Measurements from ENCODE around the gene HHIPL2. TPM values are rescaled to one million over a fixed set of nuclear protein-coding genes. Genes with fewer than 3 reads are reported as not detected.

The HHIPL2 gene
- under 1 TPM; 0.47 to 0.60 TPM for total RNA-seq
- not detected for polyA plus RNA-seq
- total RNA-seq: 0 to 1.7 (median 0.79) reads per million in 6 experiments

DNA sequence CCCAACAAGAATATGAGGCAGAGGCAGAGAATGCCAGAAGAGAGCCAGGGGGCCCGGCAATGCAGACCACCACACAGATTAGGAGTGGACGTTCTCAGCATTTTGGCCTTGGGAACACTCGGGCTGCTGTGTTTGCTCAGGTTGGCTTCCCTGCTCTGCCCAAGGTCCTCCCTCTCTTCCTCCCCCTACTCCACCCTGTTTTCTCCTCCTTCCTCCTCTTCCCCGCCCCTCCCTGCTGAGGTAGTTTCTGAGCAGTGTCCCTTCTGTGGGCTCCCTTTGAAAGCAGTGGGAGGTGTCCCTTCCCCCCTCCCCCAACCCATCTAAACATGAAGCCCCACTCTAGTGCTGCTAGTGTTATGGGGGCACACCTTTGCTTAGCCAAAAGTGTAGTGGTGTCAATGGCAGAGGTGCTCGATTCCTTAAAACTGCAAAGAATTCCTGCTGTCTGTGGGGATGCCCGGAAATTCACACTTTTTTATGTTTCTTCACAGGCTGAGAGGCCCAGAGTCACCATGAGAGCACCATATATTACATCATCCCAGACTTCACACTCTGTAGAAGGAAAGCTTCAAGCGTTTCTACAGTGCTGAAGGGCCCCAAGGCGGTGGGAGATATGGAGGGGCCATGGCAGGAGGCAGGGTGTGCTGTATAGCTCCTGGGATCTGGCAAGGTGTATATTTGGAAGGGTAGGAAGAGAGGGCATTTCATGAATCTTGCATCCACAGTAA lies at the start of gene HHIPL2:
HHIPL2 (minus strand) TSS at position 161 of the 728 bp plus-strand sequence; CDS start at position 101, 60 bp downstream.
- no peaks in the 10 kb centered on the region for H3K9me3 Mint-ChIP-seq
- no peak for DNase-seq
- no peak within 1 kb of the TSS for H3K4me3 Mint-ChIP-seq
- H3K27me3 Mint-ChIP-seq: peaks cover 4 to 29% (median 18%) of the 10 kb centered on the region in 5 donors
- no peaks in the 10 kb centered on the region for H3K36me3 Mint-ChIP-seq
- no peak for ATAC-seq
- POLR2A ChIA-PET: no interaction called here
- H3K27ac Mint-ChIP-seq: no peak within 1 kb of the TSS
- no peaks in the 10 kb centered on the region for H3K4me1 Mint-ChIP-seq

DNA sequence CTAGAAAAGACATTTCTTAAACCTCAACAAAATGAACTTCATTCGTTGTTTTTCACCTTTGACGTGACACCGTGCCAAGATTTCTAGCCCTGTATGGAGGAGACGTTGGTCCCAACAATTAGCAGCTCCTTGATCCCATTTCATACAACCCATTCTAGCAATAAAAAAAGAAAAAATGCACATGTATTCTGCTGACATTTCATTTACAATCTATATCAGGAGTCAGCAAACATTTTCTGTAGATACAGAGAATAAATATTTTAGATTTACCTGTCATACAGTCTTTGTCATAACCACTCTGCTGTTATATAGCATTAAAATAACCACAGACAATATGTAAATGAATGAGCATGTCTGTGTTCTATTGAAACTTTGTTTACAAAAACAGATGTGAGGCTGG lies 48.8 kb upstream of the HHIPL2 start:
- no peaks in the 10 kb centered on the region for H3K27me3 Mint-ChIP-seq
- H3K36me3 Mint-ChIP-seq: peaks cover 0 to 10% (median 4%) of the 10 kb centered on the region in 3 donors
- peaks cover 0 to 5% (median 2%) of the 10 kb centered on the region in 4 donors for H3K4me1 Mint-ChIP-seq
- ATAC-seq (no peak), DNase-seq (no peak)
- H3K27ac Mint-ChIP-seq: no peak overlapping the region
- POLR2A ChIA-PET: no interaction called here
- H3K4me3 Mint-ChIP-seq: no peak overlapping the region
- no peaks in the 10 kb centered on the region for H3K9me3 Mint-ChIP-seq

GRCh38 chr1:222594789-222595188 lies 46.9 kb upstream of the HHIPL2 start:
- POLR2A ChIA-PET: no interaction called here
- H3K9me3 Mint-ChIP-seq: no peaks in the 10 kb centered on the region
- H3K27me3 Mint-ChIP-seq: no peaks in the 10 kb centered on the region

DNA sequence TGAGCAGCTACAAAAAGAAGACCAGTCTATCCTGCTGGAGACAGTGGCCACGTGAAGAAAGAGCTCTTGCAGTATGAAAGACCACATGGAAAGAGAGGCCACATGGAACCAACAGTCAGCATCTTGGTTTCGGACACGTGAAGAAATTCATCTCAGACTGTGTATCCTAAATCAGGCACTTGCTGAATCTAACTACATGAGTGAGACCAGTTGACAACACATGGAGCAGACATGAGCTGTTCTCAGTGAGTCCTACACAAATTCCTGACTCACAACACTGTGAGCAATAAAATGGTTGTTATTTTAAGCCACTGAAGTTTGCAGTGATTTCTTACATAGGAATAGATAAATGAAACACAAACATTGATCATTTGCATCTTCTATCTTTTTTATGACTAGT lies 44.3 kb upstream of the HHIPL2 start:
- Mint-ChIP-seq H3K36me3 (peaks cover 6 to 16% (median 12%) of the 10 kb centered on the region in 3 donors), H3K27me3 (no peaks in the 10 kb centered on the region), H3K9me3 (no peaks in the 10 kb centered on the region), H3K4me1 (peaks cover 13 to 38% (median 33%) of the 10 kb centered on the region in 4 donors), H3K4me3 (no peak overlapping the region), H3K27ac (peak overlapping the region in 3 of 10 donors; percentile 21 to 51 (median 31))
- no peak for DNase-seq
- POLR2A ChIA-PET: interaction anchor here (1.6 to 1.8 kb wide), 2 partner anchors 27 to 120 kb away, joined by 3 to 4 read pairs; partner anchors contain the start of genes AIDA and BROX
- no peak for ATAC-seq

More at GRCh38 chr1:222594789-222595188, 46.9 kb upstream of the HHIPL2 start:
- ATAC-seq (no peak), DNase-seq (no peak)
- H3K27ac Mint-ChIP-seq: no peak overlapping the region
- H3K36me3 Mint-ChIP-seq: peaks cover 3 to 10% (median 4%) of the 10 kb centered on the region in 3 donors
- peaks cover 5 to 17% (median 12%) of the 10 kb centered on the region in 4 donors for H3K4me1 Mint-ChIP-seq
- H3K4me3 Mint-ChIP-seq: no peak overlapping the region

DNA sequence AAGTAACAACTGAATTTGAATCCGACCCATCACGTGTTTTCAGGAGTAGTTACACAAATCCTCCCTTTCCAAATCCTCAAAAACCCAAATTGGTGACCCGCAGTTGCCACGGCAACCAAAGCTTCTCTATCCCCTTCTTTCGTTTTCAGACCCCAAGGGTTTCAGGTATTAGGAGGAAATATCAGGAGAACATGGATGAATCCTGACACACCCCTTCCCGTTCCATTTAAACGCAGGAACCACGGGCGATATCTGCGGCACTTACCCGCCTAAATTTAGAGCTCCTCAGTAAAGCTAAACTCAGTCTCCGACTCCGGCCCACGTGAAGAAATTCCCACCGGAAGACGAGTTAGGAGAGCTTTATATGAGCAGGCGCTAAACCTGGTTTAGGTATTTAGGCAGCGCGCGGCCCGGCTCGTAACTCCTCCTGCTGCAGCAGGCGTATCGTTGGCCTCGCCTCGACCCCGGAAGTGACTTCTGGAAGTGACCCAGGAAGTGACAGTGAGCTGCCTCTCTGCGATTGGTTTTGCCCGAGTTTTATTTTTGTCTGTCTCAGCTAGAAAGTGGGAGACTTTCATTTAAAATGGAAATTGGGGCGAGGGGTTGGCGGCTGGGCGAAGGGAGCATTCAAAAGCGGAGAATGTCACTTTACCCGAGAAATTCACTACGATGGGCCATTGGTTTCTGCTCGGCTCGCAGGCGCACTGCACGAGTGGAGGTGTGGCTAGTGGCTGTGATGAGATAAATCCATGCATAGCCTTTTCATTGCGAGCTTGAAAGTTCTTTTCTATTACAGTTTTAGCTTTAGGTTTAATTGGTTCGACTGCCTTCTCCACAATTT lies 41.8 kb upstream of the HHIPL2 start, which contains the start of gene TAF1A:
TAF1A (minus strand) TSS at position 472 of the 841 bp plus-strand sequence.
- no peaks in the 10 kb centered on the region for H3K27me3 Mint-ChIP-seq
- peak within 1 kb of the TSS; percentile 92 to 99 (median 98) for H3K4me3 Mint-ChIP-seq
- H3K9me3 Mint-ChIP-seq: no peaks in the 10 kb centered on the region
- POLR2A ChIA-PET: interaction anchor here (0.6 to 3.1 kb wide), 8 partner anchors 10 to 123 kb away, joined by 3 to 15 read pairs (median 8); partner anchors contain the start of genes AIDA, BROX and MIA3
- peak within 1 kb of the TSS; percentile 94 to 100 (median 98) for H3K27ac Mint-ChIP-seq
- peak; percentile 74 to 95 (median 84) for DNase-seq
- peaks cover 6 to 28% (median 14%) of the 10 kb centered on the region in 3 donors for H3K36me3 Mint-ChIP-seq
- ATAC-seq: peak; percentile 99
- H3K4me1 Mint-ChIP-seq: peaks cover 16 to 55% (median 48%) of the 10 kb centered on the region in 4 donors

DNA sequence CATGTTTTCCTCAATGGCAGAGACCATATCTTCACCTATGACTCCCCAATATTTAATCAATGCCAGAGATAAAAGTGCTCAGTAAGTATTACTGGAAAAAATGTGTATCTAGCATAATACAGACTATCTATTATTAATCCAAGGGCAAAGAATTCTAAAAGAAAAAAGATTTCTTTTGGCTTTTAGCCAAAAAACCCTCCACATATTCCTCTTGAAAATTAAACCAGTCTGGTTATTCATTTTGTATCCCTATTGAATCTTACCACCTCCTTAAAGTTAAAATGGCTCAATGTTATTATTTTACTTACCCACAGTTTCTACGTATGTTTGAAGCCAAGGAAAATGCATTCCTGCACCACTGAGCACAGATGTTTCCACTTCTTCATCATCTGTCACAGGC lies 40.2 kb upstream of the HHIPL2 start:
- Mint-ChIP-seq H3K36me3 (peaks cover 9 to 41% (median 18%) of the 10 kb centered on the region in 3 donors), H3K27me3 (no peaks in the 10 kb centered on the region), H3K27ac (peak overlapping the region in 1 of 10 donors; percentile 96), H3K9me3 (no peaks in the 10 kb centered on the region), H3K4me3 (peak overlapping the region in 8 of 10 donors; percentile 4 to 99 (median 46)), H3K4me1 (peaks cover 18 to 60% (median 53%) of the 10 kb centered on the region in 4 donors)
- POLR2A ChIA-PET: no interaction called here
- no peak for DNase-seq
- no peak for ATAC-seq

DNA sequence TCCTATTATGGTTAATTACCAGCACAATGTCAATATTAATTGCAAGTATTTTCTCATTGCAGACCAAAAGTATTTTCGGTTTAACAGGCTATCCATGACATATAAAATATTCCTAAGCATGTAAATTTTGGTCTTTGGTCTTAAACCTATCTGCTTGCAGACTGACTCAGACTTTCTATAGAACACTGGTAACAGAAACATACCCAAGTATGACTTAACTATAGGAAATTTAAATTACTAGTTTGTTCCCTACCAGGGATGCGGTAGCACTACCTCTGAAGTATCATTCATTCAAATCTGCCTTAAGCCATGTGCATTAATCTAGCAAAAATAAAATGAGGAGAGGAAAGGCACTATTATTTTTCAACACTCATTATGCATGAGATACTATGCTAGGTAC lies 38.9 kb upstream of the HHIPL2 start:
- peak overlapping the region in 3 of 10 donors; percentile 2 to 9 (median 3) for H3K4me3 Mint-ChIP-seq
- peaks cover 13 to 54% (median 28%) of the 10 kb centered on the region in 3 donors for H3K36me3 Mint-ChIP-seq
- POLR2A ChIA-PET: no interaction called here
- DNase-seq (no peak), ATAC-seq (no peak)
- H3K9me3 Mint-ChIP-seq: no peaks in the 10 kb centered on the region
- H3K4me1 Mint-ChIP-seq: peaks cover 22 to 73% (median 58%) of the 10 kb centered on the region in 4 donors
- H3K27ac Mint-ChIP-seq: peak overlapping the region in 1 of 10 donors; percentile 22
- no peaks in the 10 kb centered on the region for H3K27me3 Mint-ChIP-seq

- POLR2A ChIA-PET: no interaction called here
- no peak for ATAC-seq
- H3K4me3 Mint-ChIP-seq: peak overlapping the region in 1 of 10 donors; percentile 75
- peak overlapping the region in 3 of 10 donors; percentile 22 to 80 (median 60) for H3K27ac Mint-ChIP-seq
- no peaks in the 10 kb centered on the region for H3K9me3 Mint-ChIP-seq
- H3K4me1 Mint-ChIP-seq: peaks cover 14 to 59% (median 31%) of the 10 kb centered on the region in 4 donors
- H3K27me3 Mint-ChIP-seq: no peaks in the 10 kb centered on the region
- peaks cover 14 to 80% (median 35%) of the 10 kb centered on the region in 3 donors for H3K36me3 Mint-ChIP-seq
- DNase-seq: no peak
Measured at GRCh38 chr1:222583079-222583478, 35.2 kb upstream of the HHIPL2 start.

DNA sequence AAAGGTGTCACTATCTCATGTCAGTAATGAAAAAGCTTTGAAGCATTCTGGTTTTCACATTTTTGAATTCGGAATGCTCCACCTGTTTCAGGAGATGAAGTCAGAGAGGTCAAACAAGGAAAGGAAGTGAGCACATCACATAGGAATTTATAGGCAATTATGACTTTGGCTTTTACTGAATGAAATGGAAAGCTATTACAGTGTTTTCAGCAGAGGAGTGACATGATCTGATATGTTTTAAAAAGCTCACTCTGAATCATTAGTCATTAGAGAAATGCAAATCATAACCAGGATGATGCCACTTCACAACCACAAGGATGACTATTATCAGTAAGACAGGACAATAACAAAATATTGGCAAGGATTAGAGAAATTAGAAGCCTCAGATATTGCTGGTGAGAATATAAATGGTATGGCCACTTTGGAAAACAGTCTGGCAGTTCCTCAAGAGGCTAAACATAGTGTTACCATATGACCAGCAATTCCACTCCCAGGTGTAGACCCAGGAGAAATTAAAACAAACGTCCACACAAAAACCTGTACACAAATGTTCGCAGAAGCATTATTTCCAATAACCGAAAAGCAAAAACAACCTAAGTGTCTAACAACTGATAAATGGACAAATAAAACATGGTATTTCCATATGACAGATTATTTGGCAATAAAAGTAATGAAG lies 34.3 kb upstream of the HHIPL2 start:
- POLR2A ChIA-PET: no interaction called here
- Mint-ChIP-seq H3K4me3 (peak overlapping the region in 1 of 10 donors; percentile 75), H3K27me3 (no peaks in the 10 kb centered on the region), H3K9me3 (no peaks in the 10 kb centered on the region), H3K4me1 (peaks cover 16 to 55% (median 26%) of the 10 kb centered on the region in 4 donors), H3K36me3 (peaks cover 17 to 78% (median 38%) of the 10 kb centered on the region in 3 donors), H3K27ac (peak overlapping the region in 1 of 10 donors; percentile 68)
- ATAC-seq: no peak
- DNase-seq: no peak

DNA sequence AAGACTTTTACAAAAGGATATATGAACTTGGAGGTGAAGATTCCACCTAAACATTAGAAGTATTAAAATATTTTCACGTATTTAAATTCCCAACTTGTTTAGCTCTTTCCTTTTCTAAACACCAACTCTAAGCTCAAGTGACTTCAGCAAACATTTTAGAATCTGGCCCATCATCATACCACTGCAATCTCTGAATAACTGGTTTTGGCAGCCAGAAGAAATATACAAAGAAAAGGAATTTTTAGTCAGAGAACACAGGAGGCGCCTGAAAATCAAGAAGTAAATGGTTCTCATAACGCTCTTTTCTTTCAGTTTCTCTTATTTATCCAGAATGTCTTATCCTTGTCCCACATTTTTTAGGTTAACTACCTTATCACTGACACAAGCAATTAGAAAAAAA lies 31.4 kb upstream of the HHIPL2 start:
- POLR2A ChIA-PET: interaction anchor here (2.4 kb wide), 1 partner anchor 10 kb away, joined by 8 read pairs; the partner anchor contains the start of gene TAF1A
- no peak for DNase-seq
- H3K4me3 Mint-ChIP-seq: no peak overlapping the region
- H3K4me1 Mint-ChIP-seq: peaks cover 5 to 34% (median 19%) of the 10 kb centered on the region in 4 donors
- H3K36me3 Mint-ChIP-seq: peaks cover 30 to 87% (median 45%) of the 10 kb centered on the region in 3 donors
- H3K9me3 Mint-ChIP-seq: no peaks in the 10 kb centered on the region
- H3K27me3 Mint-ChIP-seq: no peaks in the 10 kb centered on the region
- ATAC-seq: no peak
- H3K27ac Mint-ChIP-seq: no peak overlapping the region

DNA sequence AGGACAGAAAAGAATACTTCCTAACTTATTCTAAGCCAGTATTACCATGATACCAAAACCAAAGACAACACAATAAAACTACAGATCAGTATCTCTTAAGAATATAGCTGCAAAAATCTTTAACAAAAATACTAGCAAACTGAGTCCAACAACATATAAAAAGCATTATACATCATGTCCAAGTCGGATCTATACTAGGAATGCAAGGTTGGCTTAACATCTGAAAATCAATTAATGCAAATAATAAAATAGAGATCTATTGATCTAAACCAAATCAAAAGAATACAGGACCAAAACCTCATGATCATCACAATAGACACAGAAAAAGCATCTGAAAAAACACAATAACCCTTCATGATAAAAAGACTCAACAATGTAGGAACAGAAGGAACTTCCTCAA lies 22.9 kb upstream of the HHIPL2 start:
- H3K27ac Mint-ChIP-seq: peak overlapping the region in 1 of 10 donors; percentile 14
- peaks cover 27 to 89% (median 53%) of the 10 kb centered on the region in 3 donors for H3K36me3 Mint-ChIP-seq
- DNase-seq (no peak), ATAC-seq (no peak)
- POLR2A ChIA-PET: no interaction called here
- H3K27me3 Mint-ChIP-seq: no peaks in the 10 kb centered on the region
- H3K9me3 Mint-ChIP-seq: peaks cover 0 to 9% (median 0%) of the 10 kb centered on the region in 9 donors
- no peak overlapping the region for H3K4me3 Mint-ChIP-seq
- H3K4me1 Mint-ChIP-seq: peaks cover 9 to 26% (median 16%) of the 10 kb centered on the region in 4 donors

DNA sequence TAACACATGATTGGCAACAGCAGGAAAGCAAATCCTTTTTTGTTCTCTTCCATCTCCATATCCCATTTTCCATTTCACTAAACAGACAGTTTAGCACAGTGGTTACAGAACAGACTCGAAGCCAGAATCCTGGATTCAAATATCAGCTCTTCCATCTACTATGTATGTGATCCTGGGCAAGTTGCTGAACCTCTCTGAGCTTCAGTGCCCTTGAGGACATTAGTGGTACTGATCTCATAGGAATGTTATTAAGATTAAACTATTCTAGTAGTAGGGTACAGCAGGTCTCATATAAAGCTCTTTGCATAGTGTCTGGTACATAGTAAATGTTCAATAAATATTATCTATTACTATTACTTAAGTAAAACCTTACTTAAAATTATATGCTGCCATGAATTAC lies 13.8 kb upstream of the HHIPL2 start:
- ATAC-seq (no peak), DNase-seq (no peak)
- Mint-ChIP-seq H3K9me3 (no peaks in the 10 kb centered on the region), H3K4me1 (peaks cover 0 to 2% (median under 1%) of the 10 kb centered on the region in 4 donors), H3K4me3 (no peak overlapping the region), H3K27me3 (no peaks in the 10 kb centered on the region), H3K27ac (peak overlapping the region in 1 of 10 donors; percentile 36), H3K36me3 (peaks cover 4 to 74% (median 15%) of the 10 kb centered on the region in 3 donors)
- POLR2A ChIA-PET: no interaction called here

Data from naive thymus-derived CD8-positive, alpha-beta T cell (primary cell).